ENCODE measurements around the gene MBD3L5.
"Not testable (repeated sequence)": the region's sequence is repeated elsewhere in the genome, so short reads cannot be mapped to it uniquely, and the experiment has no call there.

Gene MBD3L5

GRCh38 chr19:7054635-7055368 lies 24.4 kb downstream of the MBD3L5 start:
- not testable (repeated sequence) for DNase-seq

- not testable (repeated sequence) for DNase-seq
These were observed 25.3 kb downstream of the MBD3L5 start for GRCh38 chr19:7055679-7056078.

- not testable (repeated sequence) for DNase-seq
These were observed 26.0 kb downstream of the MBD3L5 start for GRCh38 chr19:7056371-7056770.

- not testable (repeated sequence) for DNase-seq
These were observed 28.2 kb downstream of the MBD3L5 start, which contains the start of gene MBD3L3 for GRCh38 chr19:7058576-7058975. Gene MBD3L3 (minus strand): TSS chr19:7058676. CDS start chr19:7058605, 71 bp downstream.

- DNase-seq, result not testable (repeated sequence)
These were observed 29.6 kb downstream of the MBD3L5 start for GRCh38 chr19:7059977-7060376.

- DNase-seq, result no peak
These were observed 33.0 kb downstream of the MBD3L5 start for GRCh38 chr19:7063339-7063738.

GRCh38 chr19:7063764-7064418 lies 33.5 kb downstream of the MBD3L5 start:
- DNase-seq, result no peak

GRCh38 chr19:7067122-7067521 lies 36.7 kb downstream of the MBD3L5 start:
- DNase-seq, result not testable (repeated sequence)

GRCh38 chr19:7067716-7068115 lies 37.3 kb downstream of the MBD3L5 start:
- no peak for DNase-seq

GRCh38 chr19:7068599-7068998 lies 38.2 kb downstream of the MBD3L5 start:
- DNase-seq, result no peak

- DNase-seq, result peak; percentile 82
These were observed 38.9 kb downstream of the MBD3L5 start, which contains the start of gene ZNF557 for GRCh38 chr19:7069042-7069903. Gene ZNF557 (plus strand): TSS chr19:7069703. CDS start chr19:7075075, 5,372 bp downstream.

- no peak for DNase-seq
These were observed 39.5 kb downstream of the MBD3L5 start for GRCh38 chr19:7069904-7070226.

GRCh38 chr19:7072541-7072940 lies 42.2 kb downstream of the MBD3L5 start:
- no peak for DNase-seq

GRCh38 chr19:7074705-7075282 lies 44.4 kb downstream of the MBD3L5 start:
- no peak for DNase-seq

- DNase-seq, result no peak
These were observed 45.8 kb downstream of the MBD3L5 start for GRCh38 chr19:7076151-7076550.

- DNase-seq, result no peak
These were observed 47.6 kb downstream of the MBD3L5 start for GRCh38 chr19:7078008-7078407.

All from NCI-H1694 (cell line).